Measurements from ENCODE around the gene POGLUT3.

POGLUT3 gene

GRCh38 chr11:108498816-108499408 lies 728 bp upstream of the POGLUT3 start:
- no peak for DNase-seq

- peak; percentile 39 for DNase-seq
These were observed 703 bp downstream of the POGLUT3 start for GRCh38 chr11:108497317-108498045.

GRCh38 chr11:108496643-108497256 lies 1.4 kb downstream of the POGLUT3 start:
- DNase-seq, result no peak

GRCh38 chr11:108495326-108495725 lies 2.9 kb downstream of the POGLUT3 start:
- DNase-seq, result no peak

- DNase-seq, result no peak
These were observed 4.0 kb downstream of the POGLUT3 start for GRCh38 chr11:108494182-108494581.

- no peak for DNase-seq
These were observed 6.2 kb downstream of the POGLUT3 start for GRCh38 chr11:108491936-108492335.

GRCh38 chr11:108486828-108487227 lies 11.4 kb downstream of the POGLUT3 start:
- no peak for DNase-seq

- no peak for DNase-seq
These were observed 11.9 kb downstream of the POGLUT3 start for GRCh38 chr11:108486331-108486730.

GRCh38 chr11:108483163-108483562 lies 15.0 kb downstream of the POGLUT3 start:
- DNase-seq, result no peak

- DNase-seq, result no peak
These were observed 23.3 kb downstream of the POGLUT3 start for GRCh38 chr11:108474664-108475463.

- DNase-seq, result no peak
These were observed 25.5 kb downstream of the POGLUT3 start for GRCh38 chr11:108472681-108473080.

- DNase-seq, result no peak
These were observed 29.7 kb downstream of the POGLUT3 start for GRCh38 chr11:108468478-108468864.

- DNase-seq, result peak; percentile 99
These were observed 30.9 kb downstream of the POGLUT3 start, which contains the start of gene C11orf65 for GRCh38 chr11:108467091-108467823. Gene C11orf65 (minus strand): TSS chr11:108467529. CDS start chr11:108461559, 5,970 bp downstream.

- no peak for DNase-seq
These were observed 31.8 kb downstream of the POGLUT3 start for GRCh38 chr11:108466405-108466804.

- no peak for DNase-seq
These were observed 44.9 kb downstream of the POGLUT3 start for GRCh38 chr11:108453207-108453835.
